Cardiac fibroblast (primary cell): Measurements from ENCODE around the gene SLC22A16.

Experiments used
- DNase-seq, 2 donors: peaks; one replicate each; pipeline versions ENCODE4 v3.0.0 to v3.0.0-alpha.2; 2010; ENCODE audit warnings: low read depth in 2 of 2
- H3K4me3 ChIP-seq, 2 donors: replicated peaks in 1 of 2; 1 replicate in 1 of 2; 2 replicates in 1 of 2; pipeline ENCODE4 v1.5.1; 2011; ENCODE audit warnings: low read depth in 2 of 2, low read length in 2 of 2, mild to moderate bottlenecking in 2 of 2, moderate library complexity in 1 of 2
- CTCF ChIP-seq: IDR thresholded peaks from one replicate; pipeline ENCODE4 v1.5.1; 2011; ENCODE audit warnings: low read depth, mild to moderate bottlenecking, low read length, inconsistent platforms

The SLC22A16 gene

GRCh38 chr6:110389689-110390382, 86.6 kb downstream of the SLC22A16 start:
- no peak overlapping the region for H3K4me3 ChIP-seq
- no peak for TF ChIP-seq CTCF
- no peak for DNase-seq

GRCh38 chr6:110387986-110388385, 88.4 kb downstream of the SLC22A16 start:
- TF ChIP-seq CTCF, result no peak
- no peak overlapping the region for H3K4me3 ChIP-seq
- no peak for DNase-seq

GRCh38 chr6:110385458-110385863, 91.0 kb downstream of the SLC22A16 start:
- TF ChIP-seq CTCF, result no peak
- H3K4me3 ChIP-seq, result no peak overlapping the region
- no peak for DNase-seq

- H3K4me3 ChIP-seq, result no peak overlapping the region
- TF ChIP-seq CTCF, result no peak
- no peak for DNase-seq
Measured at GRCh38 chr6:110378552-110378951, 97.9 kb downstream of the SLC22A16 start.
